GM12873 (cell line): ENCODE data around the gene MYRIP.

Source experiments
- TF ChIP-seq, protein P1 (sequence below): IDR thresholded peaks from 2 replicates; pipeline ENCODE4 v1.5.1; 2012; ENCODE audit warnings: low read depth, mild to moderate bottlenecking, moderate library complexity, low read length, control low read depth; ENCODE audit not compliant: insufficient read depth; ENCODE audit errors: missing control alignments

Gene MYRIP

DNA sequence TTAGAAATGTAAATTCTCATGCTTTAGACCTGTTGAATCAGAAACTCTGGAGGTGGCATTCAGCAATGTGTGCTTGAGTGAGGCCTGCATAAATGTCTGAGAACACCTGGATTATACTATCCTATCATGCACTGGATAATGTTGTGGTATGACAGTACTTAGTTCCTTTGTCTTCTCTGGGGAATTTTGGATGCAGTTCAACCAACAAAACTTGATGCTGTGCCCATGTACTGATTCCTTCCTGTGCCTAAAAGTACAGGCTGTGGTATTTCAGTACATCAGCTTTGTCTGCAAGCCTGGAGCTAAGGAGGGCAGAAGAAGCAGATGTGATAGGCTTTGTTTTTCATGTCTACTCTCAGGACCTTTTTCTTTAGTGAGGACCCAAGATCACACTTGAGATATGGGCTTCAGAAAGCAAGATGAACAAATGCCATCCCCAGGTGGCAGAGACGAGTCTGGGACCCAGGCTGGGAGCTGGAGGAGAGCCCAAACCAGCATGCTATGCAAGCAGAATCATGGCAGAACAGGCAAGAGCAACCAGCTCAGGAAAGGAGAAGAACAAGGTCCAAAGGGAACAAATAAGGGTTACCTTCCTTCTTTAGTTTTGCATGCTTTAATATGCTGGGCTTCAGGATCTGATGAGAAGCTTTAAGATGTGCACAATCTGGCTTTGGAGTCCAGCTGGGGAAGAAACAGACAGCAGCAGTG is 124.7 kb downstream of the MYRIP start:
- TF ChIP-seq, protein P1, sequence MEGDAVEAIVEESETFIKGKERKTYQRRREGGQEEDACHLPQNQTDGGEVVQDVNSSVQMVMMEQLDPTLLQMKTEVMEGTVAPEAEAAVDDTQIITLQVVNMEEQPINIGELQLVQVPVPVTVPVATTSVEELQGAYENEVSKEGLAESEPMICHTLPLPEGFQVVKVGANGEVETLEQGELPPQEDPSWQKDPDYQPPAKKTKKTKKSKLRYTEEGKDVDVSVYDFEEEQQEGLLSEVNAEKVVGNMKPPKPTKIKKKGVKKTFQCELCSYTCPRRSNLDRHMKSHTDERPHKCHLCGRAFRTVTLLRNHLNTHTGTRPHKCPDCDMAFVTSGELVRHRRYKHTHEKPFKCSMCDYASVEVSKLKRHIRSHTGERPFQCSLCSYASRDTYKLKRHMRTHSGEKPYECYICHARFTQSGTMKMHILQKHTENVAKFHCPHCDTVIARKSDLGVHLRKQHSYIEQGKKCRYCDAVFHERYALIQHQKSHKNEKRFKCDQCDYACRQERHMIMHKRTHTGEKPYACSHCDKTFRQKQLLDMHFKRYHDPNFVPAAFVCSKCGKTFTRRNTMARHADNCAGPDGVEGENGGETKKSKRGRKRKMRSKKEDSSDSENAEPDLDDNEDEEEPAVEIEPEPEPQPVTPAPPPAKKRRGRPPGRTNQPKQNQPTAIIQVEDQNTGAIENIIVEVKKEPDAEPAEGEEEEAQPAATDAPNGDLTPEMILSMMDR = no peak

DNA sequence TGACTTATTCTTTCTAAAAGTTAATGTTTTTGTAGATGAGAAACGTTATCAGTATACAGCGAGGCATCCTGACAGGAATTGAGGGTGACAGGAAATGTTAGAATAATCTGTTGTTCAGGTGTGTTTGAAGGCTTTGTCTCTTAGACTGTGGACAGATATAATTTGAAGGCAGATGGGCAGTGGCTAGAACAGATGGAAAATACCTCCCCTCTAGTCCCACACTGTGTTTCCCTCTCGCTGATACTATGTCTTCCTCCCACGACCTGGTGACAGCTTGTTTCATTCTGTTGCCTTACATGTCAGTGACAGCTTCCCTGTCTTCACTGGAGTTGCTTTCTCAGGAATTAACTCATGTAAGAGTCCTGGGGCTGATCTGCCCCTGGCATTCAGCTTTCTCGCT is 125.3 kb downstream of the MYRIP start:
- TF ChIP-seq, protein P1 = no peak

DNA sequence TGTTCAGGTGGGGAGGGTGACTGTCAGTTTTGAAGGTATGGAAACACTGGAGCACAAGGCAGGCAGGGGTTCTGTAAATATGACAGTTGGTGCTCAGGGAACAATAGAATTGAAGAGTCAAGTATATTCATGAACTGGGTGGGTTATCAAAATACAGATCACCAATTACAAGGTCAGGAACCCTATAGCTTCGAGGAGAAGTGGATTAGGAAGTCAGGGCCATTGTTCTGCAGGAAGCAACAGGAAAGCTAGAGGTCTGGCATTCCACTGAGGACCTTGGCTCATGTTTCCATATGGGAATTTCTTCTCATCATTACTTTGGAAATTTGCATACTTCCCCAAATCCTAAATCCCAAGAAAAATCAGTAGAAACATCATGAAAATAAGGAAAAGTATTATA is 125.9 kb downstream of the MYRIP start:
- TF ChIP-seq, protein P1 = no peak

DNA sequence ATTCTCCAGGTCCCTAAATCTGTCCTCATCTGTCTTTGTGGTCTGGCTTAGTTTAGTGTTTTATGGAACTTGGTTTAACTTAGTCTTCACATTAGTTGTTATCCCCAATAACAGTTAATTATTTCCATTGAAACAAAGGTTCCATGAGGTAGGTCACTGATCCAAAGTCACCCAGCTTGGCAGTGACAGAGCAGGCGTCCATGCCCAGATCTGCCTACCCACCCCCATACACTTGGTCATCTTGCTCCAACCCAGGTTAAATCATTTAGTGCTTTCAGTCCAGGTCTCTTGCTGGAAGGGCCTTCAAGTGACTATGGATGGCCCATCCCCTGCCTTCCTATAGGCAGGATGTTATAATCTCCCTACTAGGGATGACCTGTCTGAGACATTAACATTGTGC is 127.4 kb downstream of the MYRIP start:
- TF ChIP-seq, protein P1 = no peak

DNA sequence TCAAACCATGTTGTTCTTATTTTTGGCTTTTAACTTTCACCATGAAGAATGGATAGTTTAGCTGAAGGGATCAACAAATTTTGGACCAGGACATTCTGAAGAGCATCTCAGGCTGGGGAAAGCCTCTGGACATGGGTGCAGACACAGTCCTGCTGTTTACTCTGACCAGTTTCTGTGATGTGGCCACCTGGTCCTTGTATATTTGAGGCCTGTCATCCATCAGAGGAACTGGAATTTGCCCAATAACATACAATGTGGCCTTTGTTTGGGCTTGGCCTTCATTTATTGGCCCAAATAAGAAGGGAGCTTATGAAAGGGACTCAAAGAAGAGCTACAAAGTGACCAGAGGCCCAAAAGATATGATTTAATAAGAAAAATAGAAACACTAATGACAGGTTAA is 127.9 kb downstream of the MYRIP start:
- TF ChIP-seq, protein P1 = no peak

DNA sequence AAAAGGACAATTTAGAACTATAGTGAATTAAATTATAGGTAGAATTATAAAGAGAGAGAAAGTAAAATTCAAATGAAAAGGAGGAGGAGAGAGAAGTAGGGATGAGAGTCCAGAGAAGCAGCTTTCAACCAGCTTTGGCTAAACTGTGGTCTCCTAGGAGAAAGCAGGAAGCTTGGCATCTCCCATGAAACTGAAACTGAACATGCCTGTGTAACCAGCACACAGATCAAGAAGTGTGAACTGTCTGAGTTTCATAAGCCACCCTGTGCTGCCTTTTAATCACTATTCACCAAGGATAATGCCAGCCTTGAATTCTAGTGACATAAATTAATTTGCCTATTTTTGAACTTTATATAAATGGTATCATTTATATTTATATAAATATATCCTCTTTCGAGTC is 128.5 kb downstream of the MYRIP start:
- TF ChIP-seq, protein P1 = no peak

DNA sequence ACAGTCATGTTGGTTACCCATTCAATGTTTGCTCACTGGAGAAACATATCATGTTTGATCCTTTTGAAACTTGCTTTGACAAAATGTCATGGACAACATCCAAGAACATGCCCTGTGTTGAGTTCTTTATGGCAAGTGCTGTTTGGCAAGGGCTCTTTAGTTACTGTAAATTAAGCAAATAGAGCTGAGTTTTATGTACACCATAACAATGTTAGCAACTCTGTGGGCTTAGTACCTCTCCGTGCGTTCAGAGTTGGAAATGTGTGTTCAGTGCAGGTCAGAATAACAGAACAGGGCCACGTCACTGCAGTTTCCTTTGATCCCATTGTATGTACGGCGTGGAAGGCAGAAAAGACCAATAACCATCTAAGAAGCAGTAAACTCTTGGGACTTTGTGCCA is 132.5 kb downstream of the MYRIP start:
- TF ChIP-seq, protein P1 = no peak
